Endothelial cell of umbilical vein (primary cell): Measurements from ENCODE around the gene MSI1. TPM values are rescaled to one million over a fixed set of nuclear protein-coding genes. Genes with fewer than 3 reads are reported as not detected.

ENCODE experiments used
- BruUV-seq: library from RNA; stranded (reverse); fragments of 400-500 nt; replicated peaks from 2 replicates; lab custom pipeline; 2021; lab: Mats Ljungman, UMichigan
- CTCF ChIA-PET: fragments of 300-600, 350-600 bp; sonication (Branson Sonifier 250); formaldehyde crosslinking; loops from one replicate; lab custom pipeline; 2021; ENCODE audit warnings: antibody characterized with exemption, inconsistent platforms; lab: Charles Lee
- POLR2A ChIA-PET: fragments of 300-600, 350-600 bp; sonication (Branson Sonifier 250); formaldehyde crosslinking; loops from one replicate; lab custom pipeline; 2021; ENCODE audit warnings: antibody characterized with exemption, inconsistent platforms; lab: Charles Lee
- DNase-seq: peaks from one replicate; pipeline ENCODE4 v3.0.0-alpha.2; 2011; ENCODE audit warnings: low read depth, low spot score
- FAIRE-seq: peaks from 2 replicates; lab custom pipeline; 2011; peaks lifted over from hg19 to GRCh38; lab: Jason Lieb, UNC
- H2AFZ ChIP-seq: 2 replicates; pipeline ENCODE4 v1.6.0; 2012; ENCODE audit warnings: low read depth, low read length, control low read depth, inconsistent platforms
- H3K27ac ChIP-seq: 2 replicates; pipeline ENCODE4 v1.5.1; 2011; ENCODE audit warnings: low read depth, mild to moderate bottlenecking, control low read depth, low read length, moderate library complexity; ENCODE audit not compliant: insufficient read depth
- H3K27me3 ChIP-seq, 2 experiments: 2 replicates each; pipeline versions ENCODE4 v1.6.0 to v1.6.1; 2011; ENCODE audit warnings: low read length in 2 of 2, mixed read lengths in 1 of 2; ENCODE audit not compliant: control insufficient read depth in 2 of 2, insufficient read depth in 2 of 2
- H3K36me3 ChIP-seq, 2 experiments: 2 replicates in 1 of 2; 3 replicates in 1 of 2; pipeline ENCODE4 v1.5.1; 2011; ENCODE audit warnings: low read length in 2 of 2, mild to moderate bottlenecking in 1 of 2, moderate library complexity in 1 of 2; ENCODE audit not compliant: control insufficient read depth in 2 of 2, insufficient read depth in 2 of 2; ENCODE audit errors: extremely low read depth in 1 of 2
- H3K4me1 ChIP-seq: 3 replicates; pipeline ENCODE4 v1.5.1; 2011; ENCODE audit warnings: mild to moderate bottlenecking, low read length; ENCODE audit not compliant: control insufficient read depth, insufficient read depth; ENCODE audit errors: extremely low read depth
- H3K4me2 ChIP-seq: 2 replicates; pipeline ENCODE4 v1.6.1; 2011; ENCODE audit warnings: low read length, control low read depth, mixed read lengths; ENCODE audit not compliant: insufficient read depth
- H3K4me3 ChIP-seq, 3 experiments: fragments of 200-600 bp in 1 of 3; sonication (generic), shearing (Covaris generic) in 1 of 3; replicated peaks in 1 of 3; 2 replicates each; pipeline ENCODE4 v1.5.1; 2011 to 2016; ENCODE audit warnings: control low read depth in 3 of 3, low read length in 3 of 3, mild to moderate bottlenecking in 2 of 3, inconsistent platforms in 1 of 3, low read depth in 1 of 3, moderate library complexity in 1 of 3; ENCODE audit not compliant: insufficient read depth in 1 of 3
- H3K79me2 ChIP-seq: 2 replicates; pipeline ENCODE4 v1.6.0; 2012; ENCODE audit warnings: low read length, inconsistent platforms; ENCODE audit not compliant: control insufficient read depth, insufficient read depth
- H3K9ac ChIP-seq: replicated peaks from 2 replicates; pipeline ENCODE3; 2011; ENCODE audit warnings: low read length, control low read depth; ENCODE audit not compliant: insufficient read depth; ENCODE audit errors: extremely low read depth
- H3K9me1 ChIP-seq: replicated peaks from 3 replicates; pipeline ENCODE4 v1.6.0; 2011; ENCODE audit warnings: mild to moderate bottlenecking, low read length; ENCODE audit not compliant: control insufficient read depth, insufficient read depth; ENCODE audit errors: extremely low read depth
- H3K9me3 ChIP-seq: replicated peaks from 2 replicates; pipeline ENCODE4 v1.5.1; 2012; ENCODE audit warnings: low read length, inconsistent platforms; ENCODE audit not compliant: control insufficient read depth, insufficient read depth
- H4K20me1 ChIP-seq: replicated peaks from 2 replicates; pipeline ENCODE3; 2011; ENCODE audit warnings: mild to moderate bottlenecking, low read length; ENCODE audit not compliant: control insufficient read depth, insufficient read depth; ENCODE audit errors: extremely low read depth
- EZH2 ChIP-seq: IDR thresholded peaks from 2 replicates; pipeline ENCODE4 v1.6.1; 2012; ENCODE audit warnings: borderline replicate concordance, low read depth, mild to moderate bottlenecking, moderate library complexity, low read length, inconsistent platforms; ENCODE audit not compliant: severe bottlenecking
- GATA2 ChIP-seq: IDR thresholded peaks from 2 replicates; pipeline ENCODE4 v1.7.0; 2011; ENCODE audit warnings: low read depth, mild to moderate bottlenecking, moderate library complexity, mixed read lengths, low read length; ENCODE audit not compliant: insufficient read length, insufficient read depth
- POLR2A ChIP-seq: IDR thresholded peaks from 2 replicates; pipeline ENCODE4 v1.6.1; 2012; ENCODE audit warnings: low read depth, mild to moderate bottlenecking, control low read depth, low read length
- dilution Hi-C: fragments of 300-500 bp; cut with MboI; formaldehyde crosslinking; loops from one replicate; pipeline ENCODE4 v1.15.0; 2019; ENCODE audit warnings: low sequenced_read_pairs; ENCODE audit not compliant: extremely low pct_ligation_motif_present
- intact Hi-C: fragments of 100-400 bp; cut with micrococcal nuclease; formaldehyde crosslinking; loops from one replicate; pipeline ENCODE4 v1.10.0; 2022
- polyA plus RNA-seq, 4 experiments: library from polyadenylated mRNA; depleted of rRNA in 3 of 4; stranded (reverse) in 3 of 4; unstranded in 1 of 4; fragments of >200 nt; gene quantifications; 2 replicates each; pipeline versions ENCODE4 v1.2.1 to v1.2.3, GENCODE V29; 2011 to 2012; ENCODE audit warnings: missing spikeins in 1 of 4
- total RNA-seq: library from RNA; stranded (reverse); gene quantifications from 2 replicates; pipeline ENCODE4 v1.2.3, GENCODE V29; 2021
- TF ChIP-seq, protein P1 (sequence below), 2 donors: IDR thresholded peaks; 1 replicate in 1 of 2; 2 replicates in 1 of 2; pipeline ENCODE4 v1.5.1; 2011; ENCODE audit warnings: low read length in 2 of 2, mild to moderate bottlenecking in 2 of 2, moderate library complexity in 2 of 2, control low read depth in 1 of 2, inconsistent platforms in 1 of 2, low read depth in 1 of 2; ENCODE audit not compliant: insufficient read depth in 1 of 2; ENCODE audit errors: extremely low read depth in 1 of 2

MSI1 gene
- total and polyA plus RNA-seq, 2 donors (not counting 3 experiments of a cell fraction or from before 2014, with no cell fraction given): 0.01 TPM; not detected in 1

GRCh38 chr12:120367924-120368788 is 808 bp downstream of the MSI1 start:
- Histone ChIP-seq H2AFZ (no peak overlapping the region), H3K9me3 (no peaks in the 10 kb centered on the region), H3K27me3 (peaks cover 52 to 57% of the 10 kb centered on the region in 2 experiments), H3K79me2 (no peaks in the 10 kb centered on the region), H3K9me1 (no peaks in the 10 kb centered on the region), H3K4me1 (no peaks in the 10 kb centered on the region), H3K27ac (no peak overlapping the region), H3K4me2 (peak overlapping the region; percentile 24), H3K36me3 (no peaks in the 10 kb centered on the region), H4K20me1 (no peaks in the 10 kb centered on the region), H3K9ac (no peak overlapping the region), H3K4me3 (no peak overlapping the region)
- FAIRE-seq (no peak), DNase-seq (no peak)
- dilution Hi-C loops (no loop called here), intact Hi-C loops (no loop called here)
- TF ChIP-seq EZH2 (peak; percentile 36), GATA2 (no peak)
- no TSS peak for BruUV-seq
- POLR2A ChIA-PET: no interaction called here
- CTCF ChIA-PET: interaction anchor here (0.6 to 3.1 kb wide), 9 partner anchors 8 to 96 kb away, joined by 3 to 24 read pairs (median 5); no protein-coding TSS in a partner anchor

GRCh38 chr12:120367233-120367923 is 1.6 kb downstream of the MSI1 start:
- no peak for DNase-seq
- H3K79me2 ChIP-seq: no peaks in the 10 kb centered on the region
- no peaks in the 10 kb centered on the region for H3K9me1 ChIP-seq
- dilution Hi-C loops (no loop called here), intact Hi-C loops (no loop called here)
- H3K27me3 ChIP-seq: peaks cover 47 to 54% of the 10 kb centered on the region in 2 experiments
- H3K36me3 ChIP-seq: no peaks in the 10 kb centered on the region
- CTCF ChIA-PET: interaction anchor here (0.6 to 3.1 kb wide), 23 partner anchors 9 to 282 kb away, joined by 3 to 24 read pairs (median 4); partner anchors contain the start of gene PLA2G1B
- POLR2A ChIA-PET: interaction anchor here (0.6 kb wide), 1 partner anchor 65 kb away, joined by 5 read pairs; the partner anchor contains the start of gene SIRT4
- H4K20me1 ChIP-seq: no peaks in the 10 kb centered on the region
- no peaks in the 10 kb centered on the region for H3K4me1 ChIP-seq
- H3K27ac ChIP-seq: no peak overlapping the region
- BruUV-seq: no TSS peak
- no peaks in the 10 kb centered on the region for H3K9me3 ChIP-seq
- TF ChIP-seq POLR2A (no peak), GATA2 (no peak)
- TF ChIP-seq, protein P1, sequence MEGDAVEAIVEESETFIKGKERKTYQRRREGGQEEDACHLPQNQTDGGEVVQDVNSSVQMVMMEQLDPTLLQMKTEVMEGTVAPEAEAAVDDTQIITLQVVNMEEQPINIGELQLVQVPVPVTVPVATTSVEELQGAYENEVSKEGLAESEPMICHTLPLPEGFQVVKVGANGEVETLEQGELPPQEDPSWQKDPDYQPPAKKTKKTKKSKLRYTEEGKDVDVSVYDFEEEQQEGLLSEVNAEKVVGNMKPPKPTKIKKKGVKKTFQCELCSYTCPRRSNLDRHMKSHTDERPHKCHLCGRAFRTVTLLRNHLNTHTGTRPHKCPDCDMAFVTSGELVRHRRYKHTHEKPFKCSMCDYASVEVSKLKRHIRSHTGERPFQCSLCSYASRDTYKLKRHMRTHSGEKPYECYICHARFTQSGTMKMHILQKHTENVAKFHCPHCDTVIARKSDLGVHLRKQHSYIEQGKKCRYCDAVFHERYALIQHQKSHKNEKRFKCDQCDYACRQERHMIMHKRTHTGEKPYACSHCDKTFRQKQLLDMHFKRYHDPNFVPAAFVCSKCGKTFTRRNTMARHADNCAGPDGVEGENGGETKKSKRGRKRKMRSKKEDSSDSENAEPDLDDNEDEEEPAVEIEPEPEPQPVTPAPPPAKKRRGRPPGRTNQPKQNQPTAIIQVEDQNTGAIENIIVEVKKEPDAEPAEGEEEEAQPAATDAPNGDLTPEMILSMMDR (IDR thresholded peaks at IDR 0.05; ENCODE audit: extremely low read depth in 1 of 2, insufficient read depth in 1 of 2, low read depth in 1 of 2, low read length in 2 of 2): peak; percentile 36 to 51
- H3K4me2 ChIP-seq: no peak overlapping the region
- FAIRE-seq: no peak
- no peak overlapping the region for H2AFZ ChIP-seq
- no peak overlapping the region for H3K4me3 ChIP-seq
- no peak overlapping the region for H3K9ac ChIP-seq
